LHCN-M2 (cell line): ENCODE measurements around the gene DENND6A. TPM values are rescaled to one million over a fixed set of nuclear protein-coding genes. Genes with fewer than 3 reads are reported as not detected.
"Not testable (repeated sequence)": the region's sequence is repeated elsewhere in the genome, so short reads cannot be mapped to it uniquely, and the experiment has no call there.

ENCODE experiments used
- DNase-seq: peaks from one replicate; pipeline ENCODE4 v3.0.0-alpha.2; 2012; ENCODE audit warnings: low read depth
- polyA plus RNA-seq: library from polyadenylated mRNA; unstranded; fragments of >200 nt; gene quantifications from one replicate; pipeline ENCODE4 v1.2.1, GENCODE V29; 2012; ENCODE audit warnings: missing spikeins
- total RNA-seq: library from RNA; depleted of rRNA; stranded (reverse); fragments of >200 nt; gene quantifications from 2 replicates; pipeline ENCODE4 v1.2.3, GENCODE V29; 2014; rRNA removed

The DENND6A gene, protein sequence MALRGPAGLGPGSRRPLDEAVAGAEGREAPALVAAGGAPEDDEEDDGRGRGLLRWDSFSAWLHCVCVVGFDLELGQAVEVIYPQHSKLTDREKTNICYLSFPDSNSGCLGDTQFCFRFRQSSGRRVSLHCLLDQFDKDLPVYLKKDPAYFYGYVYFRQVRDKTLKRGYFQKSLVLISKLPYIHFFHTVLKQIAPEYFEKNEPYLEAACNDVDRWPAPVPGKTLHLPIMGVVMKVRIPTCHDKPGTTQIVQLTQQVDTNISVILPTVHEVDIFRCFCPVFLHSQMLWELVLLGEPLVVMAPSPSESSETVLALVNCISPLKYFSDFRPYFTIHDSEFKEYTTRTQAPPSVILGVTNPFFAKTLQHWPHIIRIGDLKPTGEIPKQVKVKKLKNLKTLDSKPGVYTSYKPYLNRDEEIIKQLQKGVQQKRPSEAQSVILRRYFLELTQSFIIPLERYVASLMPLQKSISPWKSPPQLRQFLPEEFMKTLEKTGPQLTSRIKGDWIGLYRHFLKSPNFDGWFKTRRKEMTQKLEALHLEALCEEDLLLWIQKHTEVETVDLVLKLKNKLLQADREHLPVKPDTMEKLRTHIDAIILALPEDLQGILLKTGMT
- total RNA-seq = 9.8 and 14.8 TPM in 2 replicates
- polyA plus RNA-seq = 4.6 TPM

- DNase-seq = peak; percentile 91
Measured at GRCh38 chr3:57692396-57693147, at the start of gene DENND6A. Gene DENND6A, minus strand, starts transcription at chr3:57693077. Its CDS starts 59 bp downstream, at chr3:57693018.

DNA sequence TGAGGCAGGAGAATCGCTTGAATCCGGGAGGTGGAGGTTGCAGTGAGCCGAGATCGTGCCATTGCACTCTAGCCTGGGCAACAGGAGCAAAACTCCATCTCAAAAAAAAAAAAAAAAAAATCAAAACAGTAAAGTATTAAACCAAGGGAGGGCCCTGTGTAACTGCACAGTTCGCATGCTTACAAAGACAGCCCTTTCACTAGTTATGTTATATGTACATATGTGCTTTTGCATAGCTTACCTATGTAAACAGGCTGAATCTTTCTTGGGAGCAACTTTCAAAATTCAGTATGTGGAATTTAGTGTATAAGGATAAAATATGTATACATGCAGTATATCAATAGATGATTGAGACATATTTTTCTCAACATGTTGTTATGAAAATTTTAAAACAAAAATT lies 47.1 kb upstream of the DENND6A start:
- DNase-seq = no peak

GRCh38 chr3:57738391-57738790 lies 45.5 kb upstream of the DENND6A start:
- DNase-seq = no peak

DNA sequence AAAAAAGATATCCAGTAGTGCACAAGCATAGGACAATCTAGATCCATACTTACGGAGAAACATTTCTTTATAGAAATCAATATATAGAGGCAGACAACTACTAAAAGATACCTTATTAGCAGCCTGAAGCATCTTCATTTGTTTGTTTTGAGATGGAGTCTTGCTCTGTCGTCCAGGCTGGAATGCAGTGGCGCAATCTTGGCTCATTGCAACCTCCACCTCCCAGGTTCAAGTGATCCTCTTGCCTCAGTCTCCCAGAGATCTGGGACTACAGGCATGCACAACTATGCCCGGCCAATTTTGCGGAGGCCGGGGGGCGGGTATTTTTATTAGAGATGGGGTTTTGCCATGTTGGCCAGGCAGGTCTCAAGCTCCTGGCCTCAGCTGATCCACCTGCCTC lies 45.0 kb upstream of the DENND6A start:
- no peak for DNase-seq

GRCh38 chr3:57735405-57735804 lies 42.5 kb upstream of the DENND6A start:
- no peak for DNase-seq

GRCh38 chr3:57733790-57734189 lies 40.9 kb upstream of the DENND6A start:
- DNase-seq = no peak

DNA sequence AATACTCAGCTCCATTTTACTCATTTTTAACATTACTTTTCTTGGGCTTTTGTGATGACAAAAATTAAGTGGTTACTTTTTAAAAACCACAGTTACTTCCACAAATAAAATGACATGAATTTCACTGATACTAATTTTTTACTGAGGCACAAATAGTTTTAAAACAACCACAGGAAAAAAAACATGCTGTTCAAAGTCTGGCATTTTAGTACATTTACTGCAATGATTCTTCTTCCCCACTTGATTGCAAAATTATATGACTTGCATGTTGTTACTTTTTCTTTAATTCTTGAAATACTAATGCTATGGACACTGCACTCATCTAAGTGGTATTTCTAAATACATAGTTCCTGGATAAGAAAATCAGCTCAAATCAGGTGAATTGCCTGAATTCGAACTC lies 38.4 kb upstream of the DENND6A start:
- no peak for DNase-seq

DNA sequence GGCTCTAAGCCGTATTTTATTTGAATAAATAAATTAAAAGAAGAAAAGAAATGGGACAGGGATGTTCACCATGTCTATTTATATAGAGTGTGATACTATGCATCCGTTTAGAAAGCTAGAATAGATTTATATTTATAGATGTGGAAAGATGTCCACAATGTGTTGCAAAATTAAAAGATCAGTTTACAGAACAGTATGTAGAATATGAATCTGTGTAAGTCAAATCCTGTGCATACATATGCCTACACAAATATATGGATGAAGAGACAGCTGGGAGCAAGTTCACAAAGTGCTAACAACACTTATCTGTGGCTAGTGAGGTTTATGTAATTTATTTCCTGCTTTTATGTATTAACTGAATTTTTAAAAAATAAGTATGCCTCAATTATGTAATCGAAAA lies 37.8 kb upstream of the DENND6A start:
- no peak for DNase-seq

GRCh38 chr3:57729334-57730045 lies 36.6 kb upstream of the DENND6A start:
- no peak for DNase-seq

DNA sequence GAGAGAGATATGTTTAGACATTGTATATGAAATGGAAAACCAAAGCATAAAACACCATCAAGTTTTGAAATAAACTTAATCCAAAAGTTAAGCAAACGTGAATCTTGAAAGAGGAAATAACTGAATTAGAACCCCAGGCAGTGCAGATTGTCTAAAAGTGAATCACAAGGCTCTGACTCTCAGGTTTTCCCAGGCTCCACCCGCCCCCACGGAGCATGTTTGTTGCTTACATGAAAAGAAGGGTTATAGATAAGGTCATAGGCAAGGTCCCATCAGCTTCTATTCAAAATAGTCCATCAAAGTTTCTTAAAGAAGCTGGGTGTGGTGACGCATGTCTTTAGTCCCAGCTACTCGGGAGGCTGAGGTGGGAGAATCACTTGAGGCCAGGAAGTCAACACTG lies 34.2 kb upstream of the DENND6A start:
- DNase-seq = no peak

DNA sequence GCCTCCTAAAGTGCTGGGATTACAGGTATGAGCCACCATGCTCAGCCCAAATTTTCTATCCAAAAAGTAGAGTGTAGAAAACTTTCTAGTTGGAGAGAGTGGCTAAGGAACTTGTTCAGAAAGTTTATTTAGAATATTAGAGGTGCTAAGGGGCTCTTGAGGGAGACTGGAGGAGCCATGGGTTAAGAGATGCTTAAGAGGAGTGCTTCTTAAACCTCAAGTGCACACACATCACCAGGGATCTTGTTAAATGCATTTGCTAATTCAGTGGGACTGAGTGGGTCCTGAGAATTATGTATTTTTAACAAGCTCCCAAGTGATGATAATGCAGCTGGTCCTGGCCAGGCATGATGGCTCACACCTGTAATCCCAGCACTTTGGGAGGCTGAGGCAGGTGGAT lies 33.5 kb upstream of the DENND6A start:
- no peak for DNase-seq

- no peak for DNase-seq
Measured at GRCh38 chr3:57718118-57718517, 25.2 kb upstream of the DENND6A start.

GRCh38 chr3:57717205-57717868 lies 24.5 kb upstream of the DENND6A start:
- DNase-seq = no peak

DNA sequence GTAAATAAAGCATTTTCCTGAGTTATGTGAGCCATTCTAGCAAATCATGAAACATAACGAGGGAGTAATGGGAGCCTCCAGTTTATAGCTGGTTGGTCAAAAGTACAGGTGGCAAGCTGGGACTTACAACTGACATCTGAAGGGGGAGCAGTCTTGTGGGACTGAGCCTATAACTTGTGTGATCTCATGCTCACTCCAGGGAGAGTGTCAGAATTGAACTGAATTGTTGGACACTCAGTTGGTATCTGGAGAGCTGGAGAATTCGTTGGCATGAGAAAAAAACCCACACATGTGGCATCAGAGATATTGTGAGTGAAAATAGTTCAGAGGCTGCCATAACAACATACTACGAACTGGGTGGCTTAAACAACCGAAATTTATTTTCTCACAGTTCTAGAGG lies 22.8 kb upstream of the DENND6A start:
- no peak for DNase-seq

DNA sequence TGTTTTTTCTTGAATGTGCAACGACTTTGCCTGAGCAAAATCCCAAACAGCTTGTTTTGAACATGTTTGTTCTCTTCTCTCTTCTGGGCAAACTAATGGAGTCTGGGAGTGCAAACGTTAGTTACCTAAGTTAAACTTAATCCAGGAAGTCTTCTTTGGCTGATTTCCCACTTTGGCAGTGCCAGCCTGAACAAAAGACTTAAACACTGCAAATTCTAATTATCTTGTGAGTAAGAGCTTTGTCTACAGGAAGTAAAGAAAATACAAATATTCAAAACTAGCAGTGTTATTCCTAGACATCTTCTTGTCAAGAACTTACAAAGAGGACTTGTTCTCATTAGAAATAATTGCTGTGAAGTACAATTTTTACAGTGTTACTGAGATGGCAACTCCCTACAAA lies 16.7 kb upstream of the DENND6A start:
- DNase-seq = peak; percentile 11

DNA sequence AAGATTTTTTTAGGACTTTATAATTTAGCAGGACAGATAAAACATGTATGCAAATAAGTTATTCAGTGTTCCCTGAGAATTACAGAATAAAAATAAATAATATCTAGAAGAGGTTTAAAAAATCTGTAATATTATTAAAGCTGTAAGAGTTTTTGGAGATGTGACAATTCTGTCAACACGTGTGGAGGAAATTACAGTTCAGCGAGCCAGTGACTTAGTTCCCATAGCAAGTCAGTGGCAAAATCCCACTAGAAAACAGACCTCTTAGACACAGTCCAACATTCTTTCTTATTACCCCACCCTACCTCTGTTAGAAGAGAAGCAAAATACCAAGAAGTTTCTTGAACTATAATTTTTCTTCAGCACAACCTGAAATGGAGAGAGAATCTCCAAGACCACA lies 16.2 kb upstream of the DENND6A start:
- no peak for DNase-seq

GRCh38 chr3:57706462-57706861 lies 13.6 kb upstream of the DENND6A start:
- DNase-seq = peak; percentile 56

- not testable (repeated sequence) for DNase-seq
Measured at GRCh38 chr3:57705351-57705750, 12.5 kb upstream of the DENND6A start.

DNA sequence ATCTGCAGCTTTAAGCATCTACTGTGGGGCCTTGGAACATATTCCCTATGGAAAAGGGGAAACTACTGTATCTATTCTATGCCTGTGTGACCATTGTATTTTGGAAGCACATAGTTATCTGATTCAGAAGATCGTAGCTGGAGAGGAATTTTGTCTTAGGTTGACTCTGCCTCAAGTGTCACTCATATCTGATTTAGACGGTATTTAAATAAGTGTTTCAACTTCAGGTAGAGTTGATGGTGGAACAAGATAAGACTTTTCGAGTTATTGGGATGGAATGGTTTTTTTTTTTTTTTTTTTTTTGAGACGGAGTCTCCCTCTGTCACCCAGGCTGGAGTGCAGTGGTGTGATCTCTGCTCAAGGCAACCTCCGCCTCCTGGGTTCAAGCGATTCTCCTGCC lies 8.9 kb upstream of the DENND6A start:
- no peak for DNase-seq

- no peak for DNase-seq
Measured at GRCh38 chr3:57700737-57701136, 7.9 kb upstream of the DENND6A start.

GRCh38 chr3:57699591-57699990 lies 6.7 kb upstream of the DENND6A start:
- DNase-seq = no peak
